VCaP (cell line): ENCODE measurements around the gene SEMA3E.
A peak's percentile ranks its signal among the peaks of the same experiment; 100 is the strongest.

Experiments used
- H3K27ac ChIP-seq: fragments of 450-650 bp; 2 replicates; pipeline ENCODE4 v1.5.1; 2017
- CTCF ChIP-seq: fragments of 450-650 bp; conservative IDR thresholded peaks from 2 replicates; pipeline ENCODE4 v1.5.1; 2017; ENCODE audit warnings: mild to moderate bottlenecking, moderate library complexity

Gene SEMA3E

DNA sequence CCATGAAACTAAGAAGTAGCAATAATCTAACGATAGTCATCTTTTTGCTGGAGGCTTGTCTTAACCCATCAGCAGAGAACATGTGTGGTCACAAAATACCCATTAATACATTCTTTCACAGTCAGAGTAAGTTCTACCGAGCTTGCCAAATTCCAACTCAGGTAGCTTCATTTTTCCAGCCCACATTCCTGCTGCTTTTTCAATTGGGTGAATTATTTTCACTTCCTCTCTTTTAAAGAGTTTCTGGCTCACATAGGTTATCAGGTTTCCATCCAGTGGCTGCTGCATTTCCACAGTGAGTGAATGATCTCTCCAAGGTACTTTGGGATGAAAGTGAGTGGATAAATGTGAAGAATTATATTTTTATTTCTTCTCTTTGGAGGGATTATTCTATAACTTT lies 233.1 kb downstream of the SEMA3E start:
- H3K27ac ChIP-seq: no peak overlapping the region
- no peak for TF ChIP-seq CTCF

DNA sequence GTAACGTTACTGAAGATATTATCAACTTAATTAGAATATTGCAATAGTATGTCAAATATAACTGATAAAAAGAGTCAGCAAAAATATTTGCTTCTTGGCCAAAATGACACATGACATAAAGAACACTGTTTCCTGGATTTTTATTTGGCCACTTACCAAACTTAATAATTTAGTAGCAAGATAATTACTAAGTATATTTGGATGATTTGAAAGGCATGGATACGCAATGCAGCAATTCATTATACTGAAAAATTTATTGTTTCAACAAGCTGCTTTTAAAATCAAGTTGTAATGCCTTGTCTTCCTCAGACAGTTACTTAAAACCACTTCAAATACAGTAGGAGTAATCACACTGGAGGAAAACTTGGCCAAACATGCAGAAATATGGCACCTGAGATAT lies 234.0 kb downstream of the SEMA3E start:
- H3K27ac ChIP-seq: no peak overlapping the region
- no peak for TF ChIP-seq CTCF

GRCh38 chr7:83413831-83414230 lies 235.1 kb downstream of the SEMA3E start:
- H3K27ac ChIP-seq: no peak overlapping the region
- TF ChIP-seq CTCF: no peak

GRCh38 chr7:83413424-83413823 lies 235.5 kb downstream of the SEMA3E start:
- no peak overlapping the region for H3K27ac ChIP-seq

DNA sequence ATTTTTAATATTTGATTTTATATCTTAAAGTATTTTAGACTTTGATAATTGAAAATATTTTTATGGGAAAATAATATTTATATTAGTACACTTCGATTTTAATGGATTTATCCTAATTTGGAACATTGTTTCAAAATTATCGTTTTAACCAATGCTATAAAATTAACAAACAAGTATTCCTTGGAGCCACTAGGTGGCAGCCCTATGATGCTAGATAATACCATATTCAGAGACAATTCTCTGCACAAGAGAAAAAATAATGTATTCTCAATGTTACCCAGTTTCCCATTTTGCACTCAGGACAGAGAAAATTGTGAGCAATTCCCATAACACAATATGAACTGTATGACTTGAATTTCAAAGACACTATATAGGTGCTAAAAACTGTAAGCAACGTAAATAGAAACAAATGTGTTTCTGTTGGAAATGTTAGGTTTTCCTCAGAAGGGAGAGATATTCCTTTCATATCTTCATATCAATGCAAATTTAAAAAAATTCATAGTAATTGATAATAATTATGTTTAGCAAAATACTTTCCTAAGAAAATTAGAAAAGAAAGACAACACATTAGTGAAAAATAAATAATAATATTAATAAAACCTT lies 237.8 kb downstream of the SEMA3E start:
- H3K27ac ChIP-seq: no peak overlapping the region
- peak; percentile 87 for TF ChIP-seq CTCF

More at GRCh38 chr7:83413424-83413823, 235.5 kb downstream of the SEMA3E start:
- no peak for TF ChIP-seq CTCF

GRCh38 chr7:83394776-83395175 lies 254.2 kb downstream of the SEMA3E start:
- TF ChIP-seq CTCF: no peak
- no peak overlapping the region for H3K27ac ChIP-seq

DNA sequence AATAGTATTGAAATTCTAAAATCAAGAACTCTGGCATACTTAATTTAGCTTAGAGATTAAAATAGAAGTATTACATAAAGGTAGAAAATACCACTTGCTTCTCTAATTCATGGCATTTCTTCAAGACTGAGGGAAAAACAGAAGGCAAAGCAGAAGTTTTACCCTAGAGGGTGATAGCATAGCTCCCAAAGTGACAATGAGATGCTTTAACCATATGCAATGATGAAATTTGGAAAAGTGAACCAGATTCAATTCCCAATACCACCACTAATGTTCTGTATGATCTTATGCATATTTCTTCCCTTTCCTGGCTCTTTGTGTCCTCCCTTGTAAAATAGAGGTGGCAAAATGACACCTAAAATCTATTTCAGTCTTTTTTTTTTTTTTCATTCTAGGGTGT lies 260.5 kb downstream of the SEMA3E start:
- H3K27ac ChIP-seq: no peak overlapping the region
- TF ChIP-seq CTCF: no peak

DNA sequence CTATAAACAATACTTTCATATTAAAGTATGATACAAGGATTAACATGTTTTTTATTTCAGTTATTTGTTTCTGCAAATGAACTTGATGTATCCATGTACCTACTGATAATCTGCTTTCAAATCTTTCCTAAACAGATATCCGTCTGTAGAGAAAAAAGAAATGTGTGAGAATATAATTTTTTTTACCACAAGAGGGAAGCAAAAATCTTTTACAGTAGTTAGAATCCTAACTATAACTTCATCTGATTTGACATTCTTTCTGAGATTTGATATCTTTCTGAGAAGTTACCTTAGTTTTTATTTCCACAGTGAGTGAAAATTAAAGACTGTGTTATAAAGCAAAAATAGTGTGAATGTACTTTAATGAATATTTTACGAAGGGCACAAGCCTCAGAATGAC lies 282.3 kb downstream of the SEMA3E start:
- peak; percentile 71 for TF ChIP-seq CTCF

More for the DNA sequence above, 282.3 kb downstream of the SEMA3E start:
- no peak overlapping the region for H3K27ac ChIP-seq
